Hippocampal formation (tissue), 2 donors: ENCODE data around the gene SPEG.
"Not testable (repeated sequence)": the region's sequence is repeated elsewhere in the genome, so short reads cannot be mapped to it uniquely, and the experiment has no call there.

ENCODE experiments used
- DNase-seq, 2 donors: peaks; one replicate each; lab custom pipeline; 2025; lab: John Stamatoyannopoulos, UW

The SPEG gene

GRCh38 chr2:219404954-219405353 is 29.7 kb upstream of the SPEG start:
- DNase-seq = no peak

- no peak for DNase-seq
Measured at GRCh38 chr2:219405451-219405850, 29.2 kb upstream of the SPEG start.

- no peak for DNase-seq
Measured at GRCh38 chr2:219405958-219406860, 28.4 kb upstream of the SPEG start.

- DNase-seq = no peak
Measured at GRCh38 chr2:219406861-219407230, 27.8 kb upstream of the SPEG start.

GRCh38 chr2:219407343-219407742 is 27.3 kb upstream of the SPEG start:
- DNase-seq = not testable (repeated sequence)

- no peak for DNase-seq
Measured at GRCh38 chr2:219408204-219408603, 26.4 kb upstream of the SPEG start.

GRCh38 chr2:219408631-219409030 is 26.0 kb upstream of the SPEG start:
- no peak for DNase-seq

GRCh38 chr2:219409619-219410018 is 25.0 kb upstream of the SPEG start:
- DNase-seq = no peak

- no peak for DNase-seq
Measured at GRCh38 chr2:219410390-219410789, 24.3 kb upstream of the SPEG start.

- no peak for DNase-seq
Measured at GRCh38 chr2:219414857-219415256, 19.8 kb upstream of the SPEG start.

- no peak for DNase-seq
Measured at GRCh38 chr2:219415580-219416234, 18.9 kb upstream of the SPEG start.

GRCh38 chr2:219416235-219416602 is 18.4 kb upstream of the SPEG start:
- DNase-seq = peak in 1 of 2 donors; percentile 22

GRCh38 chr2:219416938-219417337 is 17.7 kb upstream of the SPEG start:
- DNase-seq = no peak

- DNase-seq = no peak
Measured at GRCh38 chr2:219417374-219417773, 17.3 kb upstream of the SPEG start.

- DNase-seq = no peak
Measured at GRCh38 chr2:219418155-219419011, 16.3 kb upstream of the SPEG start, which contains the start of gene DES. TSS of gene DES (plus strand) at chr2:219418377. CDS start at chr2:219418463, 86 bp downstream.

GRCh38 chr2:219419012-219419324 is 15.7 kb upstream of the SPEG start:
- no peak for DNase-seq

GRCh38 chr2:219419331-219420197 is 15.1 kb upstream of the SPEG start:
- DNase-seq = no peak

- DNase-seq = no peak
Measured at GRCh38 chr2:219420687-219421086, 14.0 kb upstream of the SPEG start.

- DNase-seq = no peak
Measured at GRCh38 chr2:219421323-219421722, 13.3 kb upstream of the SPEG start.

GRCh38 chr2:219422952-219423534 is 11.6 kb upstream of the SPEG start:
- DNase-seq = no peak
